ENCODE results near the gene HLA-DOA.

The HLA-DOA gene

DNA sequence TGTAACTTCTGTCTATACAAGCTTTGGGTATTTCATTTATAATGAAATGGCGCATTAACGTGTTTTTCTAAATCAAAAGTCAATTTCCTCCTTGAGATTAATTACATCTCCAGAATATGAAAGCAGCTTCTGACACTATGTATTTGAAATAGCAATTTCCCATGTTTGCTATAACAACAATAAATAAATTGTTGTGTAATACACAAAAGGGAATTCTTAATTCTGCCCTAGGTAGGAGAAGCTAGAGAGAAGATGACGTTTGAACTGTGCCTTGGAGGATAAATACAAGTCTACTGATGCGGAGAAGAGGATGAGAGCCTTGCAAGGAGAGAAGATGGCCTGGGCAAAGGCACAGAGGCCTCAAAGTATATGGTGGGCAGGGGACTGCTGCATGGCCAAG lies 7.6 kb upstream of the HLA-DOA start:
- no peak for DNase-seq (ENCODE audit: low read depth)
- no peak overlapping the region for H3K4me3 ChIP-seq (ENCODE audit: low read depth, low read length)
- TF ChIP-seq, protein P1, sequence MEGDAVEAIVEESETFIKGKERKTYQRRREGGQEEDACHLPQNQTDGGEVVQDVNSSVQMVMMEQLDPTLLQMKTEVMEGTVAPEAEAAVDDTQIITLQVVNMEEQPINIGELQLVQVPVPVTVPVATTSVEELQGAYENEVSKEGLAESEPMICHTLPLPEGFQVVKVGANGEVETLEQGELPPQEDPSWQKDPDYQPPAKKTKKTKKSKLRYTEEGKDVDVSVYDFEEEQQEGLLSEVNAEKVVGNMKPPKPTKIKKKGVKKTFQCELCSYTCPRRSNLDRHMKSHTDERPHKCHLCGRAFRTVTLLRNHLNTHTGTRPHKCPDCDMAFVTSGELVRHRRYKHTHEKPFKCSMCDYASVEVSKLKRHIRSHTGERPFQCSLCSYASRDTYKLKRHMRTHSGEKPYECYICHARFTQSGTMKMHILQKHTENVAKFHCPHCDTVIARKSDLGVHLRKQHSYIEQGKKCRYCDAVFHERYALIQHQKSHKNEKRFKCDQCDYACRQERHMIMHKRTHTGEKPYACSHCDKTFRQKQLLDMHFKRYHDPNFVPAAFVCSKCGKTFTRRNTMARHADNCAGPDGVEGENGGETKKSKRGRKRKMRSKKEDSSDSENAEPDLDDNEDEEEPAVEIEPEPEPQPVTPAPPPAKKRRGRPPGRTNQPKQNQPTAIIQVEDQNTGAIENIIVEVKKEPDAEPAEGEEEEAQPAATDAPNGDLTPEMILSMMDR (IDR thresholded peaks at IDR 0.05; ENCODE audit: control insufficient read depth, extremely low read depth, insufficient read depth): no peak

DNA sequence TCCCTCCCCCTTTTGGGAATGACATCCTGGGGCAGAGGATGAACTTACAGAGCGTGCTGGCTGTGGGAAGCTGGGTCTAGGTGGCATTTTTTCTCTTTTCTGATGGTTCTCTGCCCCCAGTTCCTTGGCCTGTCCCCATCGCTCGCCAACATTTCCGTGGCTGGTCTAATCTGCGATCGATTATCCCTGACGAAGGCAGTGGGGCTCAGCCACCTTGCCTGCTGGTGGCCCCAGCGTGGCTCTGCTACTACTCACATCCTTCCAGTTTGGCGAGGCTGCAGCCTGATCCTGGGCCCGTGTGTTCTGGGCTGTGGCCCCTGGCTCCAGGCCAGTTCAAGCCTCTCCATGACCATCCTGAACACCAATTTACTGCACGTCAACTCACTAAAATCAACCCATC lies 6.4 kb upstream of the HLA-DOA start:
- TF ChIP-seq, protein P1 (IDR thresholded peaks at IDR 0.05; ENCODE audit: control insufficient read depth, extremely low read depth, insufficient read depth): no peak
- H3K4me3 ChIP-seq (ENCODE audit: low read depth, low read length): no peak overlapping the region
- no peak for DNase-seq (ENCODE audit: low read depth)

DNA sequence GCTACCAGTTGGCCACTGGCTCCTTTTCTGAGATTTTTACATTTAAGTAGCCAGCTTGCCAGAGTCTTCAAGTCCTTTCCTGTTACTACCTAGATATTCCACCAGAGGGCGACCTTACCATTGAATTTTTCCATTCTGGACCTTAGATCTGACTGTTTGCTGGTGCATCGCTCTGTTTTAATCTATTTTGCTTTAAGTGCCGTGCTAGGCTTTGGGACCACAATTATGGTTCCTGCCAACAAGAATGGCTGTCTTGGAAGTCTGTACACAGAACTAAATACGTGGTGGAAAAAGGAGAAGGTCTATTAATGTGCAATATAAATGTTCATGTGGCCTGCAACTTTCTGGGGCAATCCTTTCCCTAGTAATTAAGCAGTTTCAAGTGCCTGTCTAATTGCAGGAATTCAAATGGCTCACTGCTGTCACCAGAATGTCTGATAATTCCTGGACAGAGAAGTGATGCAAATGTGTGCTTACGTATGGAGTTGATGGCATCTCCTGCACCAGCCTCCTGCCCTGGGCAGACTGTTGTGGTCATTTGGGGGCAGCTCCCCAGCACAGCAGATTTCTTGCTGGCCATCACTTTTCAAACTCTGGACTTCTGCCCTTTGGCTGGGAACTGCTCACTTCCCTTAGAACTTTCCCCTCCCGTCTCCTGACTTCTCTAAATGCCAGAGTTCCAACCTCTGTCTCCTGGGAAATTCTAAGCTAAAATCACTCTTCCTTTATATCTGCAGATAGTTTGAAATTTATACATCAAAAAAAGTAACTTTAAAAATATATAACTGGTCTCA lies 5.6 kb upstream of the HLA-DOA start:
- no peak overlapping the region for H3K4me3 ChIP-seq (ENCODE audit: low read depth, low read length)
- peak; percentile 72 for DNase-seq (ENCODE audit: low read depth)
- TF ChIP-seq, protein P1 (IDR thresholded peaks at IDR 0.05; ENCODE audit: control insufficient read depth, extremely low read depth, insufficient read depth): peak; percentile 67

DNA sequence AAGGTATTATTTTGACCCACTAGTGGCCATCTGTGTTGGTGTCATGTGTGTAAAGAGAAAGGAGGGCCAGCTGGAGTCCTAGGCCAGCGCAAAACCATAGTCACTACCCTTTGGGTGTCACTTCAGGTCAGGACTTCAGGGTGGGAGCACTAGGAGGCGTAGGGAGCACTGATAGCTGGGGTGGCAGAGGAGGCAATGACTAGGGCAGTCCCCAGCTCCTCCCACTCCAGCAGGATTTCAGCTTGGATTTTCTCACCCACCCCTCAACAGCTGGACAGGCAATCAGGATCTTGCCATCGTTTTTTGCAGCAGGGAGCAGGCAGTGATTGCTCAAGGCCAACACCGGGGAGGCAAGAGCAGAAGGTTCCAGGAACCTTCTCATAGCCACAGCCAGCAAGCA lies 4.2 kb upstream of the HLA-DOA start:
- TF ChIP-seq, protein P1 (IDR thresholded peaks at IDR 0.05; ENCODE audit: control insufficient read depth, extremely low read depth, insufficient read depth): no peak
- DNase-seq (ENCODE audit: low read depth): no peak
- H3K4me3 ChIP-seq (ENCODE audit: low read depth, low read length): no peak overlapping the region

DNA sequence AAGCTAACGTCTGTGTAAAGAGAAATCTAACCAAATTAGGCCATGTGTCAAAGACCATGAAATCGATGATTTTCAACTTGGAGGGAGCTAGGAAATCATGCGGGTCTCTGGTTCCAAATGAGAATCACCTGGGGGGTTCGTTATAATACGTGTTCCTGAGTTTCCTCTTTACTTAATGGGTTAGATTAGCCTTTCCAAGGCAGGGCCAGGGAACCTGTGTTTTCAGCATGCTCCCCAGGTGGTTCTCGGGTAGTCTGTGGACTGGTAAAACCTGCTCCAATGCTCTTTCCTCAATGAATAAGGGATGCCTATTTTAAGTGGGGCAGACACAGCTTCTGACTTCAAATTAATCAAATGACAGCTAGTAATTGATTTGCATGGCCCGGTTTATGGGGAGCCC lies 965 bp upstream of the HLA-DOA start:
- no peak for DNase-seq (ENCODE audit: low read depth)
- H3K4me3 ChIP-seq (ENCODE audit: low read depth, low read length): no peak overlapping the region
- TF ChIP-seq, protein P1 (IDR thresholded peaks at IDR 0.05; ENCODE audit: control insufficient read depth, extremely low read depth, insufficient read depth): no peak

DNA sequence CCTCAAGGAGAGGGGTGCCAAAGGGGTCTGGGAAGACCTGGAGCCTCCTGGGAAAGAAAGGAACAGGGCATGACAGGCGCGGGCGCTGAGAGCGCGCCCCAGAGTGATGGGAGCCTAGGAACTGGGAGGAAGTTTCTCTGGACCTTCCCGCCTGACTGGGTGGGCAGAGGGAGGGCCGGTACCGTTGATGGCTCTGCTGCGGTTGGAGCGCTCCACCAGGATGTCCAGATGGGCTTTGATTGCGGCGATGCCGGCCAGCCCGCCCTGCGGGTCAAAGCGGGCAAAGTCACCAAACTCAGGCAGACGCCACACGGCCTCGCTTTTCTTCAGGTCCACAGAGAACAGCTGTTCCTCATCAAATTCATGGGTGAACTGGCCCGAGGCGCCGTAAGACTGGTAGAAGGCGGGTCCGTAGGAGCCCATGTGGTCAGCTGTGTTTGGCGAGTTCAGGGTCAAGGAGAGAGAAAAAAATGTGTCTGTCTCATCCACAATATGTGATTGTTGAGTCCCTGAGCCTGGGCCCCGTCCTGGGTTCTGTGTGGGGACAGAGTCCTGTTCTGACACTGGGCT lies 1.5 kb downstream of the HLA-DOA start:
- TF ChIP-seq, protein P1 (IDR thresholded peaks at IDR 0.05; ENCODE audit: control insufficient read depth, extremely low read depth, insufficient read depth): no peak
- no peak overlapping the region for H3K4me3 ChIP-seq (ENCODE audit: low read depth, low read length)

More for the DNA sequence above, 1.5 kb downstream of the HLA-DOA start:
- DNase-seq (ENCODE audit: low read depth): no peak
